Activated T-helper 17 cell treated with anti-CD3 and anti-CD28 coated beads, Interleukin-2, amount 50 U/mL, for 72 hours (primary cell): Measurements from ENCODE around the gene ST8SIA5. TPM values are rescaled to one million over a fixed set of nuclear protein-coding genes. Genes with fewer than 3 reads are reported as not detected.

Source experiments
- ATAC-seq: fragments of 150-1000 bp; cut with Tn5 transposase; replicated peaks from 2 replicates; pipeline ENCODE4 v1.10.0; 2021; ENCODE audit warnings: mild to moderate bottlenecking, moderate library complexity
- H3K27ac Mint-ChIP-seq: one replicate; pipeline ENCODE4 v1.8.0; 2022; ENCODE audit warnings: mixed read lengths
- H3K27me3 Mint-ChIP-seq: one replicate; pipeline ENCODE4 v1.8.0; 2022; ENCODE audit warnings: mixed read lengths
- H3K36me3 Mint-ChIP-seq: one replicate; pipeline ENCODE4 v1.8.0; 2022; ENCODE audit warnings: low read depth, mild to moderate bottlenecking, mixed read lengths
- H3K4me1 Mint-ChIP-seq: one replicate; pipeline ENCODE4 v1.8.0; 2022; ENCODE audit warnings: mixed read lengths
- H3K4me3 Mint-ChIP-seq: one replicate; pipeline ENCODE4 v1.8.0; 2022; ENCODE audit warnings: mild to moderate bottlenecking, mixed read lengths
- H3K9me3 Mint-ChIP-seq: one replicate; pipeline ENCODE4 v1.8.0; 2022; ENCODE audit warnings: mixed read lengths
- total RNA-seq, 2 donors: library from RNA; stranded (reverse); gene quantifications; one replicate each; pipeline ENCODE4 v1.2.3, GENCODE V29; 2022

The ST8SIA5 gene
- total RNA-seq, 2 donors from 2014 or later = 0.19 TPM; not detected in 1

DNA sequence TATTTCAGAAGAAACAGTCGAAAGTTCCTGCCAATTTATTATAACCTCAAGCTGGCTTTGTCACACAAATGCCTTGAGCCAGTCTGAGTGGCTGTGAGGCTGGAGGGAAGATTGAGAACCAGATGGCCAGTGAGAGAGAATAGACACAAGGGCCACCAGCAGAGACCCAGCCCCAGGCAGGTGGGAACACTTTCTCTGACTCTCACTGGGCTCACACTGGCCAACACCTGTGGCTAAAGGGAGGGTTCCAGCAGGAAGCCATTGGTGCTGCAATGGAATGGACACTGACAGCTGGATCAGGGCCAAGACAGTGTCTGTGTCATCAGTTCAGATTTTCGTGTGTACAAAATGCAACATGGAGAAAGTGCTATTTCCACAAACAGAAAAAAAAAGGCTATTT is 129.7 kb downstream of the ST8SIA5 start:
- no peaks in the 10 kb centered on the region for H3K9me3 Mint-ChIP-seq
- H3K4me1 Mint-ChIP-seq = peaks cover 19% of the 10 kb centered on the region
- no peak overlapping the region for H3K4me3 Mint-ChIP-seq
- peaks cover 11% of the 10 kb centered on the region for H3K27me3 Mint-ChIP-seq
- H3K36me3 Mint-ChIP-seq = no peaks in the 10 kb centered on the region
- ATAC-seq = no peak
- H3K27ac Mint-ChIP-seq = no peak overlapping the region

DNA sequence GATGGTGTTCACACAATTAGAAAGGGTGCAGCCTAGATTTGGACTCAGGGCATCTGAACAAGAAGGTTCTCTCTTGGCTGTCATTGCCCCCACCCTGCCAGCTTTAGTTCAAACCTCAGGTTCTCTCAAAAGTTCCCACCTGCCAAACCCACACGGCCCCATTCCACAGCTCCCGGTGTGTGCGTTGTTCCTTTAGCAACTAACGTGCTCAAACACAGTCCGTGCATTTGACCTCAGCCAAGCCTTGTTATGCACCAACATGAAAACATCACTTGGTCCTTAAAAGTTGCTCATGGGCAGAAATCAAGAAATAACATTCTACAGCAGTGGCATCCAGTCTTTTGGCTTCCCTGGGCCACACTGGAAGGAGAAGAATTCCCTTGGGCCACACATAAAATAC is 131.8 kb downstream of the ST8SIA5 start:
- Mint-ChIP-seq H3K4me1 (peaks cover 19% of the 10 kb centered on the region), H3K9me3 (no peaks in the 10 kb centered on the region), H3K27me3 (peaks cover 11% of the 10 kb centered on the region), H3K27ac (peak overlapping the region; percentile 63), H3K36me3 (no peaks in the 10 kb centered on the region), H3K4me3 (peak overlapping the region; percentile 32)
- no peak for ATAC-seq

GRCh38 chr18:46624127-46624526 is 132.7 kb downstream of the ST8SIA5 start:
- peak overlapping the region; percentile 32 for H3K4me3 Mint-ChIP-seq
- H3K27ac Mint-ChIP-seq = peak overlapping the region; percentile 63
- ATAC-seq = peak; percentile 51
- no peaks in the 10 kb centered on the region for H3K9me3 Mint-ChIP-seq
- peaks cover 11% of the 10 kb centered on the region for H3K27me3 Mint-ChIP-seq
- H3K4me1 Mint-ChIP-seq = peaks cover 19% of the 10 kb centered on the region
- H3K36me3 Mint-ChIP-seq = no peaks in the 10 kb centered on the region

GRCh38 chr18:46623541-46623940 is 133.3 kb downstream of the ST8SIA5 start:
- peak overlapping the region; percentile 32 for H3K4me3 Mint-ChIP-seq
- H3K27ac Mint-ChIP-seq = peak overlapping the region; percentile 30

DNA sequence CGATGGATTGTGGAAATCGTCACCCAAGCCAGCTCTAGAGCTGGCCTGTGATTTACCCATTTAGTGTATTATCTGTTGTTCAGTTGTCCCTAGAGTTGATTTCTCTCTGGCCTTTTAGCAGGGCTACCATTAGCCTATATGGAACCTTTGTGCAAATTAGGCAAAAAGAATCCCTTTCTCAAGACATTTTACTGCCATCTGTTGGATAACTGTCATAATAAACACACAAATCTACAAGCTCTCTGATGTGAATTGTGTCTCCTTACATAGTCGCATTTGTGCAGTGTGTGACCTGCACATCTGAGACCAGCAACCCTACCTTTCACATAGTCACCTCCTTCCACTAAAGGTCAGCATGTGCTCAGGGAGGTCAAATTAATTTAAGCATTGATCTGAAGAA is 133.9 kb downstream of the ST8SIA5 start:
- H3K4me3 Mint-ChIP-seq = peak overlapping the region; percentile 32
- H3K4me1 Mint-ChIP-seq = peaks cover 19% of the 10 kb centered on the region
- H3K27ac Mint-ChIP-seq = peak overlapping the region; percentile 30
- no peaks in the 10 kb centered on the region for H3K36me3 Mint-ChIP-seq
- no peaks in the 10 kb centered on the region for H3K9me3 Mint-ChIP-seq
- H3K27me3 Mint-ChIP-seq = peaks cover 16% of the 10 kb centered on the region
- ATAC-seq = peak; percentile 8

More at GRCh38 chr18:46623541-46623940, 133.3 kb downstream of the ST8SIA5 start:
- Mint-ChIP-seq H3K36me3 (no peaks in the 10 kb centered on the region), H3K9me3 (no peaks in the 10 kb centered on the region), H3K4me1 (peaks cover 19% of the 10 kb centered on the region), H3K27me3 (peaks cover 11% of the 10 kb centered on the region)
- ATAC-seq = peak; percentile 66

- no peak overlapping the region for H3K4me3 Mint-ChIP-seq
- H3K27ac Mint-ChIP-seq = no peak overlapping the region
- H3K36me3 Mint-ChIP-seq = no peaks in the 10 kb centered on the region
- ATAC-seq = no peak
- peaks cover 19% of the 10 kb centered on the region for H3K4me1 Mint-ChIP-seq
- no peaks in the 10 kb centered on the region for H3K9me3 Mint-ChIP-seq
- peaks cover 15% of the 10 kb centered on the region for H3K27me3 Mint-ChIP-seq
Observed at GRCh38 chr18:46622451-46622850, 134.4 kb downstream of the ST8SIA5 start.

- no peaks in the 10 kb centered on the region for H3K9me3 Mint-ChIP-seq
- H3K4me3 Mint-ChIP-seq = no peak overlapping the region
- ATAC-seq = no peak
- H3K4me1 Mint-ChIP-seq = peaks cover 19% of the 10 kb centered on the region
- peaks cover 13% of the 10 kb centered on the region for H3K27me3 Mint-ChIP-seq
- H3K36me3 Mint-ChIP-seq = no peaks in the 10 kb centered on the region
- no peak overlapping the region for H3K27ac Mint-ChIP-seq
Observed at GRCh38 chr18:46621871-46622270, 135.0 kb downstream of the ST8SIA5 start.

GRCh38 chr18:46621111-46621766 is 135.6 kb downstream of the ST8SIA5 start:
- ATAC-seq = no peak
- H3K36me3 Mint-ChIP-seq = no peaks in the 10 kb centered on the region
- H3K4me3 Mint-ChIP-seq = no peak overlapping the region
- peak overlapping the region; percentile 35 for H3K27ac Mint-ChIP-seq
- peaks cover 10% of the 10 kb centered on the region for H3K27me3 Mint-ChIP-seq
- H3K9me3 Mint-ChIP-seq = no peaks in the 10 kb centered on the region
- peaks cover 19% of the 10 kb centered on the region for H3K4me1 Mint-ChIP-seq

- no peak for ATAC-seq
- Mint-ChIP-seq H3K27ac (no peak overlapping the region), H3K27me3 (peaks cover 14% of the 10 kb centered on the region), H3K9me3 (no peaks in the 10 kb centered on the region), H3K4me1 (peaks cover 15% of the 10 kb centered on the region), H3K4me3 (no peak overlapping the region), H3K36me3 (no peaks in the 10 kb centered on the region)
Observed at GRCh38 chr18:46619559-46619958, 137.3 kb downstream of the ST8SIA5 start.

Other genes with a start within 250 kb of the ST8SIA5 start
- not detected for gene LOXHD1, start 99.8 kb downstream of the ST8SIA5 start, total RNA-seq
- 10 to 100 TPM; 20.0 to 27.3 TPM for gene PIAS2, start 160.5 kb upstream of the ST8SIA5 start, total RNA-seq
- gene KATNAL2, start 160.5 kb upstream of the ST8SIA5 start, total RNA-seq = under 1 TPM; 0.39 to 0.53 TPM